Measurements from ENCODE around the gene ISCA2.

GRCh38 chr14:74542056-74542685 is 48.6 kb downstream of the ISCA2 start:
- TF ChIP-seq CTCF (IDR thresholded peaks at IDR 0.05) (no peak), POLR2A (IDR thresholded peaks at IDR 0.05) (no peak), EP300 (IDR thresholded peaks at IDR 0.05) (no peak)
